ENCODE measurements around the gene ARL16. TPM values are rescaled to one million over a fixed set of nuclear protein-coding genes. Genes with fewer than 3 reads are reported as not detected.

The ARL16 gene
- total and polyA plus RNA-seq, 4 donors, result 7.9 to 24.3 (median 11.3) TPM

DNA sequence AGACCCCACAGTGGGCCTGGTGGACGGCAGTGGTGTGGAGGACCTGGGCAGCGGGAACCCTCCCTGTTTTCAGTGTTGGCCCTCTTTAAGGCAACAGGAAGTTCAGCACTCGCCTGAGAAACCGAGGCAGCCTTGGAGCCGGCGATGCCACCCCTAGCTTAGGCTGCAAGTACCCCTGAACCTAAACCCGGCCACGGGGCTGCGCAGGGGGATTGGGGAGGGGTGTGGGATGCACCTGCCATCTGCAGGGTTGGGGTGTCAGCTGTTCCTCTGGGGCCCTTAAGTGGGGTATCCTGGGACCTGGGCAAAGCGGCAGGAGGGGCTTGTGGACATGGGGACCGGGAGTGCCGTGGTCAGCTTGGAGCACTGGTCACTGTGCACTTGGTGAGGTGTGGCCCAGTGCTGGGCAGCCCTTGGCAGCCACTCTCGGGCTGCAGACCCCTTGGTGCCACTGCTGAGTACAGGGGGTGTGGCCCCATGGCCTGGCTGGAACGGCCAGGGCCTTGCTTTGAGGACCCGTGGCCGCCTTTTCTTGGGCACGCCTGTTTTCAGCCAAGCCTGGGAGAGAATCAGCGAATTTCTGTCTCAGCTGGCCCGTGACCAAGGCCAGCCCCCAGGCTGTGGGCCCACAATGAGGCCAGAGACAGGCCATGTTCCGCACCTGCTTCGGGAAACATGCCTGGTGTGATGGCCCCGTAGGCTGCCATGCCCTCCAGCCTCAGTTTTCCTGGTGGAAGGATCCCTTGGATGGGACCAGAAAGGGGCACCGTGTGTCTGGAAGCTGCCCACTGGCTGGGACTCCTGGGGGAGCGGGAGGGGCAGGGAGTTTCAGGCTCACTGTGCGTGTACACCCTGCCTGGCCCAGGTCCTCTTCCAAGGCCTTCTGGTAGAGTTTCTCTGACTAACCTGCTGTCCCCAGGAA is 24.4 kb upstream of the ARL16 start:
- DNase-seq (ENCODE audit: low spot score), result no peak
- peaks cover 6 to 27% (median 9%) of the 10 kb centered on the region in 4 donors for H3K36me3 ChIP-seq (ENCODE audit: control insufficient read depth in 4 of 4, insufficient read depth in 3 of 4, low read depth in 1 of 4, low read length in 3 of 4)
- WGBS, result 92% methylated on average over 25 of the region's 25 CpGs

More for the DNA sequence above, 24.4 kb upstream of the ARL16 start:
- Histone ChIP-seq H3K4me1 (ENCODE audit: control insufficient read depth in 4 of 4, insufficient read depth in 4 of 4, low read length in 3 of 4) (peaks cover 16 to 45% (median 32%) of the 10 kb centered on the region in 4 donors), H3K9ac (ENCODE audit: low read depth in 1 of 2, low read length in 2 of 2) (no peak overlapping the region), H3K27me3 (ENCODE audit: control insufficient read depth in 4 of 4, insufficient read depth in 4 of 4, low read length in 3 of 4) (no peaks in the 10 kb centered on the region), H3K27ac (ENCODE audit: low read depth in 1 of 2, low read length in 2 of 2) (no peak overlapping the region), H3K4me3 (ENCODE audit: low read depth in 1 of 3, low read length in 3 of 3) (no peak overlapping the region), H3K9me3 (ENCODE audit: control insufficient read depth in 4 of 4, low read length in 3 of 4) (no peaks in the 10 kb centered on the region)
- TF ChIP-seq, protein P1, sequence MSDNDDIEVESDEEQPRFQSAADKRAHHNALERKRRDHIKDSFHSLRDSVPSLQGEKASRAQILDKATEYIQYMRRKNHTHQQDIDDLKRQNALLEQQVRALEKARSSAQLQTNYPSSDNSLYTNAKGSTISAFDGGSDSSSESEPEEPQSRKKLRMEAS (IDR thresholded peaks at IDR 0.05), result no peak
- TF ChIP-seq, protein P2, sequence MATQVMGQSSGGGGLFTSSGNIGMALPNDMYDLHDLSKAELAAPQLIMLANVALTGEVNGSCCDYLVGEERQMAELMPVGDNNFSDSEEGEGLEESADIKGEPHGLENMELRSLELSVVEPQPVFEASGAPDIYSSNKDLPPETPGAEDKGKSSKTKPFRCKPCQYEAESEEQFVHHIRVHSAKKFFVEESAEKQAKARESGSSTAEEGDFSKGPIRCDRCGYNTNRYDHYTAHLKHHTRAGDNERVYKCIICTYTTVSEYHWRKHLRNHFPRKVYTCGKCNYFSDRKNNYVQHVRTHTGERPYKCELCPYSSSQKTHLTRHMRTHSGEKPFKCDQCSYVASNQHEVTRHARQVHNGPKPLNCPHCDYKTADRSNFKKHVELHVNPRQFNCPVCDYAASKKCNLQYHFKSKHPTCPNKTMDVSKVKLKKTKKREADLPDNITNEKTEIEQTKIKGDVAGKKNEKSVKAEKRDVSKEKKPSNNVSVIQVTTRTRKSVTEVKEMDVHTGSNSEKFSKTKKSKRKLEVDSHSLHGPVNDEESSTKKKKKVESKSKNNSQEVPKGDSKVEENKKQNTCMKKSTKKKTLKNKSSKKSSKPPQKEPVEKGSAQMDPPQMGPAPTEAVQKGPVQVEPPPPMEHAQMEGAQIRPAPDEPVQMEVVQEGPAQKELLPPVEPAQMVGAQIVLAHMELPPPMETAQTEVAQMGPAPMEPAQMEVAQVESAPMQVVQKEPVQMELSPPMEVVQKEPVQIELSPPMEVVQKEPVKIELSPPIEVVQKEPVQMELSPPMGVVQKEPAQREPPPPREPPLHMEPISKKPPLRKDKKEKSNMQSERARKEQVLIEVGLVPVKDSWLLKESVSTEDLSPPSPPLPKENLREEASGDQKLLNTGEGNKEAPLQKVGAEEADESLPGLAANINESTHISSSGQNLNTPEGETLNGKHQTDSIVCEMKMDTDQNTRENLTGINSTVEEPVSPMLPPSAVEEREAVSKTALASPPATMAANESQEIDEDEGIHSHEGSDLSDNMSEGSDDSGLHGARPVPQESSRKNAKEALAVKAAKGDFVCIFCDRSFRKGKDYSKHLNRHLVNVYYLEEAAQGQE (IDR thresholded peaks at IDR 0.05), result no peak
- no peak for TF ChIP-seq SP1 (IDR thresholded peaks at IDR 0.05)
- TF ChIP-seq HNF4G (IDR thresholded peaks at IDR 0.05), result no peak
- TF ChIP-seq, protein P3, sequence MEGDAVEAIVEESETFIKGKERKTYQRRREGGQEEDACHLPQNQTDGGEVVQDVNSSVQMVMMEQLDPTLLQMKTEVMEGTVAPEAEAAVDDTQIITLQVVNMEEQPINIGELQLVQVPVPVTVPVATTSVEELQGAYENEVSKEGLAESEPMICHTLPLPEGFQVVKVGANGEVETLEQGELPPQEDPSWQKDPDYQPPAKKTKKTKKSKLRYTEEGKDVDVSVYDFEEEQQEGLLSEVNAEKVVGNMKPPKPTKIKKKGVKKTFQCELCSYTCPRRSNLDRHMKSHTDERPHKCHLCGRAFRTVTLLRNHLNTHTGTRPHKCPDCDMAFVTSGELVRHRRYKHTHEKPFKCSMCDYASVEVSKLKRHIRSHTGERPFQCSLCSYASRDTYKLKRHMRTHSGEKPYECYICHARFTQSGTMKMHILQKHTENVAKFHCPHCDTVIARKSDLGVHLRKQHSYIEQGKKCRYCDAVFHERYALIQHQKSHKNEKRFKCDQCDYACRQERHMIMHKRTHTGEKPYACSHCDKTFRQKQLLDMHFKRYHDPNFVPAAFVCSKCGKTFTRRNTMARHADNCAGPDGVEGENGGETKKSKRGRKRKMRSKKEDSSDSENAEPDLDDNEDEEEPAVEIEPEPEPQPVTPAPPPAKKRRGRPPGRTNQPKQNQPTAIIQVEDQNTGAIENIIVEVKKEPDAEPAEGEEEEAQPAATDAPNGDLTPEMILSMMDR (IDR thresholded peaks at IDR 0.05; ENCODE audit: low read depth, low read length, missing input control), result no peak
- TF ChIP-seq YY1 (IDR thresholded peaks at IDR 0.05), result no peak
- TF ChIP-seq, protein P4, sequence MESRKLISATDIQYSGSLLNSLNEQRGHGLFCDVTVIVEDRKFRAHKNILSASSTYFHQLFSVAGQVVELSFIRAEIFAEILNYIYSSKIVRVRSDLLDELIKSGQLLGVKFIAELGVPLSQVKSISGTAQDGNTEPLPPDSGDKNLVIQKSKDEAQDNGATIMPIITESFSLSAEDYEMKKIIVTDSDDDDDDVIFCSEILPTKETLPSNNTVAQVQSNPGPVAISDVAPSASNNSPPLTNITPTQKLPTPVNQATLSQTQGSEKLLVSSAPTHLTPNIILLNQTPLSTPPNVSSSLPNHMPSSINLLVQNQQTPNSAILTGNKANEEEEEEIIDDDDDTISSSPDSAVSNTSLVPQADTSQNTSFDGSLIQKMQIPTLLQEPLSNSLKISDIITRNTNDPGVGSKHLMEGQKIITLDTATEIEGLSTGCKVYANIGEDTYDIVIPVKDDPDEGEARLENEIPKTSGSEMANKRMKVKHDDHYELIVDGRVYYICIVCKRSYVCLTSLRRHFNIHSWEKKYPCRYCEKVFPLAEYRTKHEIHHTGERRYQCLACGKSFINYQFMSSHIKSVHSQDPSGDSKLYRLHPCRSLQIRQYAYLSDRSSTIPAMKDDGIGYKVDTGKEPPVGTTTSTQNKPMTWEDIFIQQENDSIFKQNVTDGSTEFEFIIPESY (IDR thresholded peaks at IDR 0.05), result no peak
- no peak for TF ChIP-seq RAD21 (IDR thresholded peaks at IDR 0.05)
- TF ChIP-seq JUND (IDR thresholded peaks at IDR 0.05), result no peak
- TF ChIP-seq EGR1 (IDR thresholded peaks at IDR 0.05; ENCODE audit: low read depth in 2 of 2), result no peak
